ENCODE results near the gene MYT1. TPM values are rescaled to one million over a fixed set of nuclear protein-coding genes. Genes with fewer than 3 reads are reported as not detected.

The MYT1 gene
- 1 to 10 TPM; 2.4 to 4.5 TPM for total RNA-seq
- polyA plus RNA-seq (2013, experiment 1 of 2): 9.6 TPM
- polyA plus RNA-seq (2013, experiment 2 of 2): 8.4 TPM
- long read RNA-seq, experiment 1, partial matches to known transcripts: 0 of 1 reads
- long read RNA-seq, experiment 1, other reads (novel, unspliced or antisense): 1 of 1 reads
- long read RNA-seq, experiment 2, partial matches to known transcripts: 1 of 6 reads
- long read RNA-seq, experiment 2, other reads (novel, unspliced or antisense): 5 of 6 reads
- long read RNA-seq, experiment 3, partial matches to known transcripts: 2 of 2 reads
- long read RNA-seq, experiment 3, other reads (novel, unspliced or antisense): 0 of 2 reads
- long read RNA-seq, experiment 4: 0 reads

DNA sequence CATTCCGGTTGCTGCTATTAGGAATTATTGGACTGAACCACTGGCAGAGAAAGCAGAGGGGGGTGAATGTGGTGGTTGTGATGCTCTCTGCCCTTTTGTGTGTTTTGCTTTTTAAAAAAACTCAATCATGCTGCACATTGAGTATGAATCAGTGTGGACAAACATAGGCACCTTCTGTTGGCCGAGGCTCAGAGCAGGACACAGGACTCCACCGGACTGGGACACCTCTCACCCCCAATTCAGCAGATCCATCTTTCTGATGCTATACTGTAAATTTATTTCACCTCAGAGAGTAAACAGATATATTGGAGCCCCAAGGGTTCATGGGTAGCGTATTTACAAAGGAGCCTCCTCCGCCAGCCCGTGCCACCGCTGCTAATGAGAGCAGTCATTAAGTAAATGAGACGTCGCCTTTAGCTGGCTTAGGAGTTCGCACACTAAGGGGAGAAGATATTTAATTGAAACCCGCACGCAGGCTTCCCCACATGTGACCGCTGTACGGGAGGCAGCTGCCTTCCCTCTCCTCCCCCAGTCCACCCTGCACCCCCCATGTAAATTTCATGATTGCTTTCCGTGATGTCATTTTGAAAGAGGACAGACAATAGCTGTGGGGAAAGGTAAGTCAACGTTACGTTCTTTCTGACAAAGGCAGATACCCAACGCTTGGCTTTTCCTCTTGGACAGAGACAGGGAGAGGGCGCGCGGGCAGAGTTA lies at the start of gene MYT1:
Gene MYT1, plus strand, starts transcription at position 330 of the 714 bp plus-strand sequence. CDS start 34,410 bp downstream, outside the sequence.
- Mint-ChIP-seq H3K4me1 (peaks cover 35% of the 10 kb centered on the region), H3K36me3 (ENCODE audit: low read depth) (no peaks in the 10 kb centered on the region), H3K27ac (no peak within 1 kb of the TSS), H3K27me3 (ENCODE audit: insufficient read depth) (peaks cover 16% of the 10 kb centered on the region), H3K4me3 (no peak within 1 kb of the TSS), H3K9me3 (no peaks in the 10 kb centered on the region)
- H3K4me1 ChIP-seq (ENCODE audit: control insufficient read depth, insufficient read depth, low read length): peaks cover 7% of the 10 kb centered on the region
- no peaks in the 10 kb centered on the region for H3K36me3 ChIP-seq (ENCODE audit: control insufficient read depth, insufficient read depth, low read length)
- TF ChIP-seq CTCF (conservative IDR thresholded peaks at IDR 0.05): no peak
- H3K9ac ChIP-seq (ENCODE audit: extremely low read depth, low read length, poor library complexity, severe bottlenecking): no peak within 1 kb of the TSS
- H3K4me3 ChIP-seq (ENCODE audit: low read length): no peak within 1 kb of the TSS
- H3K9me3 ChIP-seq (ENCODE audit: control insufficient read depth, low read length): no peaks in the 10 kb centered on the region
- peaks cover 23% of the 10 kb centered on the region for H3K27me3 ChIP-seq (ENCODE audit: control insufficient read depth, insufficient read depth, low read length, poor library complexity, severe bottlenecking)
- peak within 1 kb of the TSS; percentile 93 for H3K27ac ChIP-seq (ENCODE audit: low read depth, low read length)
- DNase-seq: no peak
- WGBS, 2 experiments (ENCODE audit: insufficient coverage in 1 of 2, insufficient read length in 1 of 2): 72 to 87% methylated on average over 14 to 21 of the region's 21 CpGs

- Mint-ChIP-seq H3K36me3 (ENCODE audit: low read depth) (no peaks in the 10 kb centered on the region), H3K9me3 (no peaks in the 10 kb centered on the region), H3K4me1 (no peaks in the 10 kb centered on the region), H3K27me3 (ENCODE audit: insufficient read depth) (no peaks in the 10 kb centered on the region), H3K27ac (no peak overlapping the region), H3K4me3 (no peak overlapping the region)
- Histone ChIP-seq H3K27ac (ENCODE audit: low read depth, low read length) (no peak overlapping the region), H3K4me1 (ENCODE audit: control insufficient read depth, insufficient read depth, low read length) (no peaks in the 10 kb centered on the region), H3K27me3 (ENCODE audit: control insufficient read depth, insufficient read depth, low read length, poor library complexity, severe bottlenecking) (no peaks in the 10 kb centered on the region), H3K4me3 (ENCODE audit: low read length) (no peak overlapping the region), H3K36me3 (ENCODE audit: control insufficient read depth, insufficient read depth, low read length) (no peaks in the 10 kb centered on the region), H3K9me3 (ENCODE audit: control insufficient read depth, low read length) (no peaks in the 10 kb centered on the region), H3K9ac (ENCODE audit: extremely low read depth, low read length, poor library complexity, severe bottlenecking) (no peak overlapping the region)
- no peak for TF ChIP-seq CTCF (conservative IDR thresholded peaks at IDR 0.05)
- WGBS, 2 experiments (ENCODE audit: insufficient coverage in 1 of 2, insufficient read length in 1 of 2): 71 to 84% methylated on average over 8 to 14 of the region's 14 CpGs
- DNase-seq: peak; percentile 38
These were observed 48.9 kb upstream of the MYT1 start for GRCh38 chr20:64115171-64115911.

GRCh38 chr20:64116016-64116415 lies 48.2 kb upstream of the MYT1 start:
- Mint-ChIP-seq H3K4me3 (no peak overlapping the region), H3K4me1 (no peaks in the 10 kb centered on the region), H3K9me3 (no peaks in the 10 kb centered on the region), H3K27me3 (ENCODE audit: insufficient read depth) (no peaks in the 10 kb centered on the region), H3K27ac (no peak overlapping the region), H3K36me3 (ENCODE audit: low read depth) (no peaks in the 10 kb centered on the region)
- Histone ChIP-seq H3K9me3 (ENCODE audit: control insufficient read depth, low read length) (no peaks in the 10 kb centered on the region), H3K9ac (ENCODE audit: extremely low read depth, low read length, poor library complexity, severe bottlenecking) (no peak overlapping the region), H3K4me3 (ENCODE audit: low read length) (no peak overlapping the region), H3K4me1 (ENCODE audit: control insufficient read depth, insufficient read depth, low read length) (no peaks in the 10 kb centered on the region), H3K36me3 (ENCODE audit: control insufficient read depth, insufficient read depth, low read length) (no peaks in the 10 kb centered on the region), H3K27me3 (ENCODE audit: control insufficient read depth, insufficient read depth, low read length, poor library complexity, severe bottlenecking) (no peaks in the 10 kb centered on the region), H3K27ac (ENCODE audit: low read depth, low read length) (no peak overlapping the region)
- no peak for TF ChIP-seq CTCF (conservative IDR thresholded peaks at IDR 0.05)
- 90 to 93% methylated on average over 19 to 21 of the region's 21 CpGs for WGBS, 2 experiments (ENCODE audit: insufficient coverage in 1 of 2, insufficient read length in 1 of 2)
- DNase-seq: no peak

Data from endodermal cell (in vitro differentiated cells).